Glomerular visceral epithelial cell (primary cell): ENCODE data around the gene ARHGDIA.

Experiments
- DNase-seq: peaks from one replicate; pipeline ENCODE4 v3.0.0-alpha.2; 2016; ENCODE audit errors: extremely low spot score

The ARHGDIA gene

GRCh38 chr17:81888988-81889595 lies 18.0 kb upstream of the ARHGDIA start:
- no peak for DNase-seq

GRCh38 chr17:81888105-81888987 lies 17.2 kb upstream of the ARHGDIA start:
- no peak for DNase-seq

GRCh38 chr17:81885869-81886548 lies 14.9 kb upstream of the ARHGDIA start:
- DNase-seq: peak; percentile 95

- no peak for DNase-seq
Observed at GRCh38 chr17:81885454-81885853, 14.3 kb upstream of the ARHGDIA start.

- DNase-seq: no peak
Observed at GRCh38 chr17:81884968-81885367, 13.8 kb upstream of the ARHGDIA start.

GRCh38 chr17:81884520-81884919 lies 13.4 kb upstream of the ARHGDIA start:
- no peak for DNase-seq

GRCh38 chr17:81879121-81879520 lies 8.0 kb upstream of the ARHGDIA start:
- DNase-seq: no peak

GRCh38 chr17:81878294-81878693 lies 7.2 kb upstream of the ARHGDIA start:
- no peak for DNase-seq

GRCh38 chr17:81877569-81877968 lies 6.4 kb upstream of the ARHGDIA start:
- DNase-seq: no peak

GRCh38 chr17:81871387-81872230 lies 472 bp upstream of the ARHGDIA start:
- peak; percentile 92 for DNase-seq

- DNase-seq: peak; percentile 53
Observed at GRCh38 chr17:81870131-81870980, 781 bp downstream of the ARHGDIA start.

GRCh38 chr17:81869221-81870130 lies 1.7 kb downstream of the ARHGDIA start:
- DNase-seq: peak; percentile 57

GRCh38 chr17:81868674-81869220 lies 2.4 kb downstream of the ARHGDIA start:
- DNase-seq: peak; percentile 94

- DNase-seq: no peak
Observed at GRCh38 chr17:81867991-81868673, 3.0 kb downstream of the ARHGDIA start.

GRCh38 chr17:81867170-81867990 lies 3.8 kb downstream of the ARHGDIA start:
- DNase-seq: peak; percentile 39

- DNase-seq: no peak
Observed at GRCh38 chr17:81866440-81867169, 4.5 kb downstream of the ARHGDIA start.

GRCh38 chr17:81865733-81866439 lies 5.3 kb downstream of the ARHGDIA start:
- peak; percentile 64 for DNase-seq
